Mammary epithelial cell (primary cell): ENCODE measurements around the gene TRPV6.

Source experiments
- EZH2 ChIP-seq: IDR thresholded peaks from 2 replicates; pipeline ENCODE4 v1.6.1; 2012; ENCODE audit warnings: low read length, inconsistent platforms, borderline replicate concordance
- TF ChIP-seq, protein P1 (sequence below), 2 donors: IDR thresholded peaks in 1 of 2; conservative IDR thresholded peaks in 1 of 2; 2 replicates each; pipeline ENCODE4 v1.5.1; 2011 to 2012; ENCODE audit warnings: inconsistent platforms in 2 of 2, low read length in 2 of 2, mild to moderate bottlenecking in 2 of 2, control low read depth in 1 of 2, low read depth in 1 of 2; ENCODE audit not compliant: insufficient read depth in 1 of 2; ENCODE audit errors: extremely low read depth in 1 of 2

DNA sequence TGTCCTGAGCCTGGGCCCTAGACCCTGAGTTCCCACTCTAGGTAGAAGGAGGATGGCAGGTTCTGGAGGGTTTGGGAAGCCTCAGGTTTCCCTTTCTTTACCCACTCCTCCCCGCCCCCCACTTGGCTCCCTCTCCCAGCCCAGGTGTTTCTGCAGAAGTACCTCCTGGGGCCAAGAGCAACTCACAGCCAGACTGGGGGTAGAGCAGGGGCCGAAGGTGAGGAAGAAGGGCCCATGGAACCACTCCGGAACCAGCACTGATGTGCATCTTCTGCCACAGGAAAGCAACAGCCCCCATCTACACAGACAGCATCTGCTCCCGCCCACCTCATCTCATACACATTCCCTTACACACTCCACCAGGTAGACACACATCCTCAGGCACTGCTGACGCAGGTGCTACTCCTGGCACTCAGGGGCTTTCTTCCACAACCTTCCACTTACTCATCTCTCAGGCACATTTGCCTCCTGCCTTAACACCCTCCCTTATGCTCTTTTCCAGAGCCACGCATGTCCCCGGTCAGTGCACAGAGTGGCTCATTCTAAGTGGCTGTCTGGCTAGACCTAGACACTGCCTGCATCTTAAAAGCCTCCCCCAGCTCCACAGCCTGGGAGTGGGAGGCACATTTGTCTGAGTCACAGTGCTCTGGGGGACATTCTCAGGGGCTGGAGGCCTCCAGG is 28.8 kb downstream of the TRPV6 start:
- TF ChIP-seq EZH2, result no peak
- TF ChIP-seq, protein P1, sequence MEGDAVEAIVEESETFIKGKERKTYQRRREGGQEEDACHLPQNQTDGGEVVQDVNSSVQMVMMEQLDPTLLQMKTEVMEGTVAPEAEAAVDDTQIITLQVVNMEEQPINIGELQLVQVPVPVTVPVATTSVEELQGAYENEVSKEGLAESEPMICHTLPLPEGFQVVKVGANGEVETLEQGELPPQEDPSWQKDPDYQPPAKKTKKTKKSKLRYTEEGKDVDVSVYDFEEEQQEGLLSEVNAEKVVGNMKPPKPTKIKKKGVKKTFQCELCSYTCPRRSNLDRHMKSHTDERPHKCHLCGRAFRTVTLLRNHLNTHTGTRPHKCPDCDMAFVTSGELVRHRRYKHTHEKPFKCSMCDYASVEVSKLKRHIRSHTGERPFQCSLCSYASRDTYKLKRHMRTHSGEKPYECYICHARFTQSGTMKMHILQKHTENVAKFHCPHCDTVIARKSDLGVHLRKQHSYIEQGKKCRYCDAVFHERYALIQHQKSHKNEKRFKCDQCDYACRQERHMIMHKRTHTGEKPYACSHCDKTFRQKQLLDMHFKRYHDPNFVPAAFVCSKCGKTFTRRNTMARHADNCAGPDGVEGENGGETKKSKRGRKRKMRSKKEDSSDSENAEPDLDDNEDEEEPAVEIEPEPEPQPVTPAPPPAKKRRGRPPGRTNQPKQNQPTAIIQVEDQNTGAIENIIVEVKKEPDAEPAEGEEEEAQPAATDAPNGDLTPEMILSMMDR (conservative IDR thresholded peaks at IDR 0.05 in 1 of 2, IDR thresholded peaks at IDR 0.05 in 1 of 2; ENCODE audit: extremely low read depth in 1 of 2, insufficient read depth in 1 of 2, low read depth in 1 of 2, low read length in 2 of 2), result no peak
